HFFc6 (cell line): ENCODE measurements around the gene ERBB4. TPM values are rescaled to one million over a fixed set of nuclear protein-coding genes. Genes with fewer than 3 reads are reported as not detected.

Source experiments
- DNase-seq: peaks from one replicate; pipeline ENCODE4 v3.0.0-alpha.2; 2018
- H3K27ac Mint-ChIP-seq: 2 replicates; pipeline ENCODE4 v1.8.0; 2020; ENCODE audit warnings: mild to moderate bottlenecking, mixed read lengths
- H3K27me3 Mint-ChIP-seq: 2 replicates; pipeline ENCODE4 v1.8.0; 2021; ENCODE audit warnings: mild to moderate bottlenecking, moderate library complexity, mixed read lengths; ENCODE audit not compliant: insufficient read depth
- H3K36me3 Mint-ChIP-seq: 2 replicates; pipeline ENCODE4 v1.8.0; 2021; ENCODE audit warnings: low read depth, mixed read lengths
- H3K4me1 Mint-ChIP-seq: 2 replicates; pipeline ENCODE4 v1.8.0; 2020; ENCODE audit warnings: low read depth, mixed read lengths
- H3K4me3 Mint-ChIP-seq: 2 replicates; pipeline ENCODE4 v1.8.0; 2020; ENCODE audit warnings: mild to moderate bottlenecking, moderate library complexity, mixed read lengths
- H3K9me3 Mint-ChIP-seq: 2 replicates; pipeline ENCODE4 v1.8.0; 2020; ENCODE audit warnings: mild to moderate bottlenecking, mixed read lengths
- total RNA-seq, 6 experiments: library from RNA; stranded (reverse); fragmentation: NEBNext Ultra II Directional; extraction: Animal tissue kit (Norgen Biotek cat#: 25700); gene quantifications; 2 replicates in 1 of 6; 3 replicates in 5 of 6; pipeline ENCODE4 v1.2.3, GENCODE V29; 2021
- TF ChIP-seq, protein P1 (sequence below): fragments of 200-600 bp; sonication (generic); IDR thresholded peaks from 2 replicates; pipeline ENCODE4 v1.5.0; 2021; ENCODE audit warnings: antibody characterized with exemption, mild to moderate bottlenecking

The ERBB4 gene
- total RNA-seq, 6 experiments from 2014 or later, result not detected

- TF ChIP-seq, protein P1, sequence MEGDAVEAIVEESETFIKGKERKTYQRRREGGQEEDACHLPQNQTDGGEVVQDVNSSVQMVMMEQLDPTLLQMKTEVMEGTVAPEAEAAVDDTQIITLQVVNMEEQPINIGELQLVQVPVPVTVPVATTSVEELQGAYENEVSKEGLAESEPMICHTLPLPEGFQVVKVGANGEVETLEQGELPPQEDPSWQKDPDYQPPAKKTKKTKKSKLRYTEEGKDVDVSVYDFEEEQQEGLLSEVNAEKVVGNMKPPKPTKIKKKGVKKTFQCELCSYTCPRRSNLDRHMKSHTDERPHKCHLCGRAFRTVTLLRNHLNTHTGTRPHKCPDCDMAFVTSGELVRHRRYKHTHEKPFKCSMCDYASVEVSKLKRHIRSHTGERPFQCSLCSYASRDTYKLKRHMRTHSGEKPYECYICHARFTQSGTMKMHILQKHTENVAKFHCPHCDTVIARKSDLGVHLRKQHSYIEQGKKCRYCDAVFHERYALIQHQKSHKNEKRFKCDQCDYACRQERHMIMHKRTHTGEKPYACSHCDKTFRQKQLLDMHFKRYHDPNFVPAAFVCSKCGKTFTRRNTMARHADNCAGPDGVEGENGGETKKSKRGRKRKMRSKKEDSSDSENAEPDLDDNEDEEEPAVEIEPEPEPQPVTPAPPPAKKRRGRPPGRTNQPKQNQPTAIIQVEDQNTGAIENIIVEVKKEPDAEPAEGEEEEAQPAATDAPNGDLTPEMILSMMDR, result no peak
- Mint-ChIP-seq H3K4me1 (no peaks in the 10 kb centered on the region), H3K4me3 (no peak overlapping the region), H3K9me3 (peaks cover 4% of the 10 kb centered on the region), H3K27me3 (no peaks in the 10 kb centered on the region), H3K36me3 (no peaks in the 10 kb centered on the region), H3K27ac (no peak overlapping the region)
- DNase-seq, result no peak
These were observed 1112.4 kb downstream of the ERBB4 start for GRCh38 chr2:211426240-211426639.

DNA sequence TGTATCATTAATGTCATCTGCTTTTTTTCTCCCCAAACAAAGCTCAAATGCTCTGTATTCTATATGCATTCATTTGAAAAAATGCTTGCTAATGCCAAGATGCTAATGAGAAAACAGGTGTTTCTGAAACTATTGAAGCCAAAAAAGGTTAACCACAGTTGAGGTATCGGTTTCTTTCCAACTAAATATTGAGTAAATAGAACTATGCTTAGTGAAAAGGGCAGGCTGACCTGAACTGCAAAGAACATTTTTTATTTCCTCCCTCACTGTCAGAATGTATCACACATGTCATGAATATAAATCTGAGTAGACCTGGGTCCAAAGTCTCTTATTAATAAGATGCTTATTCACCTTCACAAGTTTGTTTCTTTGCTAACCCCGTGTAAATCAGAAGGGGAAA, 1115.6 kb downstream of the ERBB4 start:
- peaks cover 7% of the 10 kb centered on the region; the same call in 1 of the 2 replicates for H3K9me3 Mint-ChIP-seq
- TF ChIP-seq, protein P1, result no peak
- H3K27ac Mint-ChIP-seq, result no peak overlapping the region
- H3K36me3 Mint-ChIP-seq, result no peaks in the 10 kb centered on the region
- H3K4me1 Mint-ChIP-seq, result no peaks in the 10 kb centered on the region
- no peaks in the 10 kb centered on the region for H3K27me3 Mint-ChIP-seq
- DNase-seq, result no peak
- H3K4me3 Mint-ChIP-seq, result no peak overlapping the region

GRCh38 chr2:211417544-211417943, 1121.1 kb downstream of the ERBB4 start:
- DNase-seq, result no peak
- H3K27ac Mint-ChIP-seq, result no peak overlapping the region
- H3K36me3 Mint-ChIP-seq, result no peaks in the 10 kb centered on the region
- H3K4me3 Mint-ChIP-seq, result no peak overlapping the region
- no peaks in the 10 kb centered on the region for H3K4me1 Mint-ChIP-seq
- TF ChIP-seq, protein P1, result no peak
- H3K27me3 Mint-ChIP-seq, result no peaks in the 10 kb centered on the region
- H3K9me3 Mint-ChIP-seq, result peaks cover 25% of the 10 kb centered on the region

GRCh38 chr2:211416373-211416772, 1122.2 kb downstream of the ERBB4 start:
- Mint-ChIP-seq H3K27ac (no peak overlapping the region), H3K9me3 (peaks cover 37% of the 10 kb centered on the region), H3K36me3 (no peaks in the 10 kb centered on the region), H3K4me3 (no peak overlapping the region), H3K27me3 (no peaks in the 10 kb centered on the region), H3K4me1 (no peaks in the 10 kb centered on the region)
- TF ChIP-seq, protein P1, result no peak
- DNase-seq, result no peak

DNA sequence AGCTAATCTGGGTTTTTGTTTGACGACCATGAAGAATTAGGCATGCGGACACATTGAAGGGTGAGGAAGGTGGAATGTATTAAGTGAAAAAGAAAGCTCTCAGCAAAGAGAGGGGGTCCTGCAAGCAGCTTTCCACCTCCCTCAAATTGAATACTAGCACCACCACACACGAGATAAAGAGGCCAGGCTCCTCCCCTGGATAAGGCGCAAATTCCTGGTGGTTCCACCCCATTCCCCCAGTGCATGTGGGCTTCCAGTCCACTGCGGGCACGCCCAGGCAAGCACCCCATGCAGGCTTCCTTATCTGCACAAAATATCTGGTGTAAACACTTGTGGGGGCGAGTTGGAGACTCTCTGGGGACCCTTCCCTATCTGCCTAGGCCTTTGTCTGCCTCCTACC, 1124.9 kb downstream of the ERBB4 start:
- peaks cover 34% of the 10 kb centered on the region for H3K9me3 Mint-ChIP-seq
- no peak overlapping the region for H3K4me3 Mint-ChIP-seq
- no peaks in the 10 kb centered on the region for H3K27me3 Mint-ChIP-seq
- H3K27ac Mint-ChIP-seq, result no peak overlapping the region
- H3K36me3 Mint-ChIP-seq, result no peaks in the 10 kb centered on the region
- TF ChIP-seq, protein P1, result no peak
- H3K4me1 Mint-ChIP-seq, result no peaks in the 10 kb centered on the region
- DNase-seq, result no peak

- H3K9me3 Mint-ChIP-seq, result peaks cover 47% of the 10 kb centered on the region
- DNase-seq, result no peak
- no peaks in the 10 kb centered on the region; the same call in 1 of the 2 replicates for H3K27me3 Mint-ChIP-seq
- H3K27ac Mint-ChIP-seq, result no peak overlapping the region
- H3K4me3 Mint-ChIP-seq, result no peak overlapping the region
- H3K4me1 Mint-ChIP-seq, result no peaks in the 10 kb centered on the region
- H3K36me3 Mint-ChIP-seq, result no peaks in the 10 kb centered on the region
- TF ChIP-seq, protein P1, result no peak
These were observed 1130.1 kb downstream of the ERBB4 start for GRCh38 chr2:211408483-211408891.
